Tibial nerve (tissue), 4 donors: Measurements from ENCODE around the gene KCNJ6. TPM values are rescaled to one million over a fixed set of nuclear protein-coding genes. Genes with fewer than 3 reads are reported as not detected.
"Not testable (repeated sequence)": the region's sequence is repeated elsewhere in the genome, so short reads cannot be mapped to it uniquely, and the experiment has no call there.

Source experiments
- DNase-seq, 2 donors: peaks; one replicate each; pipeline ENCODE4 v3.0.0-alpha.2; 2019; ENCODE audit warnings: low spot score in 2 of 2
- H3K27ac ChIP-seq, 4 donors: fragments of 200-600 bp; sonication (generic) in 3 of 4; one replicate each; pipeline ENCODE4 v1.5.1; 2017 to 2019; ENCODE audit warnings: mild to moderate bottlenecking in 1 of 4
- H3K27me3 ChIP-seq, 2 donors: fragments of 200-600 bp; sonication (generic) in 1 of 2; one replicate each; pipeline versions ENCODE4 v1.5.1 to v1.6.0; 2017 to 2019
- H3K36me3 ChIP-seq, 3 donors: fragments of 200-600 bp; sonication (generic); one replicate each; pipeline ENCODE4 v1.5.1; 2018 to 2019
- H3K4me1 ChIP-seq, 4 donors: fragments of 200-600 bp; sonication (generic) in 3 of 4; one replicate each; pipeline ENCODE4 v1.5.1; 2017 to 2019
- H3K4me3 ChIP-seq, 4 donors: fragments of 200-600 bp; sonication (generic) in 3 of 4; one replicate each; pipeline ENCODE4 v1.5.1; 2017 to 2019; ENCODE audit warnings: mild to moderate bottlenecking in 1 of 4, moderate library complexity in 1 of 4
- H3K9me3 ChIP-seq, 4 donors: fragments of 200-600 bp; sonication (generic) in 3 of 4; one replicate each; pipeline ENCODE4 v1.5.1; 2017 to 2019
- CTCF ChIP-seq, 5 experiments: fragments of 200-600 bp in 3 of 5; fragments of 450-650 bp in 2 of 5; sonication (generic) in 3 of 5; IDR thresholded peaks; one replicate each; pipeline ENCODE4 v1.5.1; 2016 to 2019; ENCODE audit warnings: antibody characterized with exemption in 5 of 5, mild to moderate bottlenecking in 3 of 5, moderate library complexity in 2 of 5
- EP300 ChIP-seq, 2 donors: sonication (generic); formaldehyde crosslinking; IDR thresholded peaks; one replicate each; pipeline ENCODE4 v1.6.1; 2017; ENCODE audit warnings: antibody characterized with exemption in 2 of 2, mild to moderate bottlenecking in 1 of 2
- POLR2A ChIP-seq, 2 donors: fragments of 450-650 bp; IDR thresholded peaks; one replicate each; pipeline ENCODE4 v1.6.1; 2017; ENCODE audit warnings: antibody characterized with exemption in 2 of 2, mild to moderate bottlenecking in 2 of 2, moderate library complexity in 2 of 2
- WGBS, 2 donors: methylation state at CpG; one replicate each; pipeline ENCODE4 v1.1.5; 2018; 5-methylcytosine and 5-hydroxymethylcytosine counted together
- total RNA-seq, 4 donors: library from RNA; depleted of rRNA; stranded (reverse); fragments of >200 nt; gene quantifications; one replicate each; pipeline ENCODE4 v1.1.0, GENCODE V29; 2016

Gene KCNJ6
- total RNA-seq, 4 donors from 2014 or later = not detected

- H3K27ac ChIP-seq = no peak overlapping the region
- peaks cover 0 to 36% (median 2%) of the 10 kb centered on the region in 4 donors for H3K9me3 ChIP-seq
- DNase-seq = no peak
- no peaks in the 10 kb centered on the region for H3K4me1 ChIP-seq
- H3K27me3 ChIP-seq = no peaks in the 10 kb centered on the region
- TF ChIP-seq POLR2A (IDR thresholded peaks at IDR 0.05) (no peak), EP300 (IDR thresholded peaks at IDR 0.05) (no peak)
- H3K4me3 ChIP-seq = no peak overlapping the region
- H3K36me3 ChIP-seq = no peaks in the 10 kb centered on the region
- 88 to 89% methylated on average over 4 of the region's 4 CpGs for WGBS, 2 donors
Measured at GRCh38 chr21:37936010-37936785, 19.9 kb upstream of the KCNJ6 start.

- Histone ChIP-seq H3K4me3 (no peak overlapping the region), H3K27ac (no peak overlapping the region), H3K4me1 (no peaks in the 10 kb centered on the region), H3K36me3 (no peaks in the 10 kb centered on the region), H3K27me3 (no peaks in the 10 kb centered on the region), H3K9me3 (peaks cover 0 to 25% (median 2%) of the 10 kb centered on the region in 4 donors)
- no peak for DNase-seq
- WGBS, 2 donors = 87 to 91% methylated on average over 2 of the region's 2 CpGs
- TF ChIP-seq POLR2A (IDR thresholded peaks at IDR 0.05) = no peak
- no peak for TF ChIP-seq EP300 (IDR thresholded peaks at IDR 0.05)
- no peak for TF ChIP-seq CTCF (IDR thresholded peaks at IDR 0.05)
Measured at GRCh38 chr21:37932936-37933335, 16.7 kb upstream of the KCNJ6 start.

GRCh38 chr21:37927711-37928110, 11.5 kb upstream of the KCNJ6 start:
- Histone ChIP-seq H3K36me3 (no peaks in the 10 kb centered on the region), H3K4me1 (no peaks in the 10 kb centered on the region), H3K9me3 (peaks cover 0 to 11% (median 0%) of the 10 kb centered on the region in 4 donors), H3K27ac (no peak overlapping the region), H3K4me3 (no peak overlapping the region), H3K27me3 (no peaks in the 10 kb centered on the region)
- TF ChIP-seq EP300 (IDR thresholded peaks at IDR 0.05) = no peak
- no peak for TF ChIP-seq CTCF (IDR thresholded peaks at IDR 0.05)
- no peak for TF ChIP-seq POLR2A (IDR thresholded peaks at IDR 0.05)
- 81% methylated on average over 3 of the region's 3 CpGs for WGBS, 2 donors
- DNase-seq = no peak

- DNase-seq = no peak
- H3K4me1 ChIP-seq = peaks cover 0 to 5% (median 2%) of the 10 kb centered on the region in 4 donors
- H3K4me3 ChIP-seq = no peak overlapping the region
- H3K27me3 ChIP-seq = peaks cover 0 to 24% of the 10 kb centered on the region in 2 donors
- WGBS, 2 donors = 71 to 76% methylated on average over 3 of the region's 3 CpGs
- H3K36me3 ChIP-seq = no peaks in the 10 kb centered on the region
- H3K9me3 ChIP-seq = no peaks in the 10 kb centered on the region
- TF ChIP-seq CTCF (IDR thresholded peaks at IDR 0.05) (no peak), POLR2A (IDR thresholded peaks at IDR 0.05) (no peak), EP300 (IDR thresholded peaks at IDR 0.05) (no peak)
- no peak overlapping the region for H3K27ac ChIP-seq
Measured at GRCh38 chr21:37921091-37921490, 4.8 kb upstream of the KCNJ6 start.

- Histone ChIP-seq H3K27me3 (peaks cover 0 to 31% of the 10 kb centered on the region in 2 donors), H3K4me1 (peaks cover 0 to 13% (median 10%) of the 10 kb centered on the region in 4 donors)
- WGBS, 2 donors = 44 to 48% methylated on average over 8 of the region's 8 CpGs
- H3K9me3 ChIP-seq, H3K4me3 ChIP-seq, DNase-seq, H3K27ac ChIP-seq, H3K36me3 ChIP-seq: not testable (repeated sequence)
Measured at GRCh38 chr21:37920302-37920701, 4.0 kb upstream of the KCNJ6 start.

- no peaks in the 10 kb centered on the region for H3K9me3 ChIP-seq
- no peaks in the 10 kb centered on the region for H3K36me3 ChIP-seq
- H3K4me3 ChIP-seq = no peak overlapping the region
- H3K4me1 ChIP-seq = peaks cover 0 to 18% (median 10%) of the 10 kb centered on the region in 4 donors
- DNase-seq = no peak
- H3K27me3 ChIP-seq = peaks cover 0 to 58% of the 10 kb centered on the region in 2 donors
- 49 to 59% methylated on average over 4 of the region's 4 CpGs for WGBS, 2 donors
- H3K27ac ChIP-seq = no peak overlapping the region
- TF ChIP-seq CTCF (IDR thresholded peaks at IDR 0.05) = no peak
- TF ChIP-seq EP300 (IDR thresholded peaks at IDR 0.05) = no peak
- TF ChIP-seq POLR2A (IDR thresholded peaks at IDR 0.05) = no peak
Measured at GRCh38 chr21:37917612-37918011, 1.4 kb upstream of the KCNJ6 start.
